Fibroblast of lung (primary cell): ENCODE measurements around the gene COTL1.

Source experiments
- CTCF ChIP-seq, 2 donors: IDR thresholded peaks in 1 of 2; conservative IDR thresholded peaks in 1 of 2; 1 replicate in 1 of 2; 2 replicates in 1 of 2; pipeline ENCODE4 v1.5.1; 2011 to 2012; ENCODE audit warnings: low read length in 2 of 2, control low read depth in 1 of 2, inconsistent platforms in 1 of 2, low read depth in 1 of 2, mild to moderate bottlenecking in 1 of 2
- EZH2 ChIP-seq: IDR thresholded peaks from 2 replicates; pipeline ENCODE4 v1.5.1; 2012; ENCODE audit warnings: low read length, control low read depth, mild to moderate bottlenecking; ENCODE audit errors: missing control alignments

- TF ChIP-seq CTCF (conservative IDR thresholded peaks at IDR 0.05 in 1 of 2, IDR thresholded peaks at IDR 0.05 in 1 of 2; ENCODE audit: low read depth in 1 of 2, low read length in 2 of 2) (no peak), EZH2 (no peak)
These were observed 19.9 kb downstream of the COTL1 start for GRCh38 chr16:84597931-84598351.
